Caco-2 (cell line): ENCODE data around the gene KIDINS220. TPM values are rescaled to one million over a fixed set of nuclear protein-coding genes. Genes with fewer than 3 reads are reported as not detected.

Source experiments
- BruUV-seq: library from RNA; stranded (reverse); fragments of 400-500 nt; replicated peaks from 2 replicates; lab custom pipeline; 2021; lab: Mats Ljungman, UMichigan
- CTCF ChIA-PET: fragments of 300-600 bp; sonication (Branson Sonifier 250); formaldehyde crosslinking; loops from one replicate; lab custom pipeline; 2022; ENCODE audit warnings: antibody characterized with exemption; lab: Charles Lee
- POLR2A ChIA-PET: fragments of 300-600 bp; sonication (Branson Sonifier 250); formaldehyde crosslinking; loops from one replicate; lab custom pipeline; 2022; ENCODE audit warnings: antibody characterized with exemption; lab: Charles Lee
- DNase-seq, 2 experiments: peaks; one replicate each; pipeline versions ENCODE4 v3.0.0 to v3.0.0-alpha.2; 2020 to 2022
- H3K27me3 ChIP-seq: replicated peaks from 2 replicates; pipeline ENCODE4 v1.6.0; 2011; ENCODE audit warnings: low read length; ENCODE audit not compliant: control insufficient read depth, insufficient read depth
- H3K36me3 ChIP-seq: 2 replicates; pipeline ENCODE4 v1.5.1; 2011; ENCODE audit warnings: low read length; ENCODE audit not compliant: control insufficient read depth, insufficient read depth
- H3K4me1 ChIP-seq: fragments of 250-450 bp; sonication (Bioruptor Pico); 2 replicates; pipeline ENCODE4 v1.5.1; 2020; ENCODE audit warnings: mild to moderate bottlenecking
- H3K4me3 ChIP-seq: 2 replicates; pipeline ENCODE4 v1.5.1; 2011; ENCODE audit warnings: low read depth, mild to moderate bottlenecking, control low read depth, low read length
- H3K9me3 ChIP-seq: fragments of 250-450 bp; sonication (Bioruptor Pico); 2 replicates; pipeline ENCODE4 v1.5.1; 2020; ENCODE audit warnings: mild to moderate bottlenecking, moderate library complexity
- H3K27ac Mint-ChIP-seq: one replicate; pipeline ENCODE4 v1.8.0; 2022; ENCODE audit warnings: mixed read lengths; ENCODE audit not compliant: unreplicated experiment
- H3K27me3 Mint-ChIP-seq: one replicate; pipeline ENCODE4 v1.8.0; 2022; ENCODE audit warnings: mixed read lengths; ENCODE audit not compliant: insufficient read depth, unreplicated experiment
- H3K36me3 Mint-ChIP-seq: one replicate; pipeline ENCODE4 v1.8.0; 2022; ENCODE audit warnings: mild to moderate bottlenecking, mixed read lengths; ENCODE audit not compliant: insufficient read depth, unreplicated experiment
- H3K4me1 Mint-ChIP-seq: one replicate; pipeline ENCODE4 v1.8.0; 2022; ENCODE audit warnings: low read depth, mixed read lengths; ENCODE audit not compliant: unreplicated experiment
- H3K4me3 Mint-ChIP-seq: one replicate; pipeline ENCODE4 v1.8.0; 2022; ENCODE audit warnings: mild to moderate bottlenecking, moderate library complexity, mixed read lengths; ENCODE audit not compliant: unreplicated experiment
- H3K9me3 Mint-ChIP-seq: one replicate; pipeline ENCODE4 v1.8.0; 2022; ENCODE audit warnings: mixed read lengths; ENCODE audit not compliant: unreplicated experiment
- intact Hi-C: fragments of 100-400 bp; cut with micrococcal nuclease; formaldehyde crosslinking; loops from one replicate; pipeline ENCODE4 v1.10.0; 2022; ENCODE audit not compliant: unreplicated experiment
- total RNA-seq: library from RNA; stranded (reverse); gene quantifications from 2 replicates; pipeline ENCODE4 v1.2.3, GENCODE V29; 2022
- TF ChIP-seq, protein P1 (sequence below), 2 experiments: fragments of 200-600 bp in 1 of 2; IDR thresholded peaks; 1 replicate in 1 of 2; 2 replicates in 1 of 2; pipeline versions ENCODE4 v1.5.1 to v1.8.0; 2011 to 2022; ENCODE audit warnings: antibody characterized with exemption in 1 of 2, control low read depth in 1 of 2, inconsistent platforms in 1 of 2, low read depth in 1 of 2, low read length in 1 of 2, mild to moderate bottlenecking in 1 of 2, moderate library complexity in 1 of 2; ENCODE audit not compliant: insufficient read depth in 1 of 2, severe bottlenecking in 1 of 2, unreplicated experiment in 1 of 2

KIDINS220 gene
- total RNA-seq, 1 experiment from 2014 or later: 32.8 TPM

DNA sequence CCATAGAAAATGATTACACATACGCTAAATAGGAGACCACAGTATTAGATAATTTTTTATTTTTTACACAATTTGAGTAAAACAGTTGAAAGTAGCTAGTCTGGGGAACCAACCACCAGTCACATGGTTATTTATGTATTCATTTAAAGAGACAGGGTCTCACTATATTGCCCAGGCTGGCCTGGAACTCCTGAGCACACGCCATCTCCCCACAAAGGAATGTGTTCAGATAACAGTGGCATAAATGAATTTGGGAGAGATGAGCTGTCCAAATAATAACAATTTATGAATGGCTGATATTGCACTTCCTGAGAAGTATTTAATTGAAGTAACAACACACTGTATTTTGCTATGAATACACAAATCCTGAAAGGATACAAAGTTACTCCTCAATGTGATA lies 39.7 kb downstream of the KIDINS220 start:
- Histone ChIP-seq H3K4me1 (no peaks in the 10 kb centered on the region), H3K27me3 (no peaks in the 10 kb centered on the region), H3K36me3 (no peaks in the 10 kb centered on the region; the same call in 1 of the 2 replicates), H3K4me3 (no peak overlapping the region), H3K9me3 (no peaks in the 10 kb centered on the region)
- Mint-ChIP-seq H3K27ac (no peak overlapping the region), H3K9me3 (no peaks in the 10 kb centered on the region), H3K4me3 (no peak overlapping the region), H3K27me3 (no peaks in the 10 kb centered on the region), H3K4me1 (peaks cover 6% of the 10 kb centered on the region), H3K36me3 (peaks cover 8% of the 10 kb centered on the region)
- TF ChIP-seq, protein P1, sequence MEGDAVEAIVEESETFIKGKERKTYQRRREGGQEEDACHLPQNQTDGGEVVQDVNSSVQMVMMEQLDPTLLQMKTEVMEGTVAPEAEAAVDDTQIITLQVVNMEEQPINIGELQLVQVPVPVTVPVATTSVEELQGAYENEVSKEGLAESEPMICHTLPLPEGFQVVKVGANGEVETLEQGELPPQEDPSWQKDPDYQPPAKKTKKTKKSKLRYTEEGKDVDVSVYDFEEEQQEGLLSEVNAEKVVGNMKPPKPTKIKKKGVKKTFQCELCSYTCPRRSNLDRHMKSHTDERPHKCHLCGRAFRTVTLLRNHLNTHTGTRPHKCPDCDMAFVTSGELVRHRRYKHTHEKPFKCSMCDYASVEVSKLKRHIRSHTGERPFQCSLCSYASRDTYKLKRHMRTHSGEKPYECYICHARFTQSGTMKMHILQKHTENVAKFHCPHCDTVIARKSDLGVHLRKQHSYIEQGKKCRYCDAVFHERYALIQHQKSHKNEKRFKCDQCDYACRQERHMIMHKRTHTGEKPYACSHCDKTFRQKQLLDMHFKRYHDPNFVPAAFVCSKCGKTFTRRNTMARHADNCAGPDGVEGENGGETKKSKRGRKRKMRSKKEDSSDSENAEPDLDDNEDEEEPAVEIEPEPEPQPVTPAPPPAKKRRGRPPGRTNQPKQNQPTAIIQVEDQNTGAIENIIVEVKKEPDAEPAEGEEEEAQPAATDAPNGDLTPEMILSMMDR (IDR thresholded peaks at IDR 0.05; ENCODE audit: insufficient read depth in 1 of 2, low read depth in 1 of 2, low read length in 1 of 2, severe bottlenecking in 1 of 2, unreplicated experiment in 1 of 2): no peak
- no peak for DNase-seq
- POLR2A ChIA-PET: no interaction called here
- BruUV-seq: no TSS peak
- intact Hi-C loops: no loop called here
- CTCF ChIA-PET: no interaction called here

DNA sequence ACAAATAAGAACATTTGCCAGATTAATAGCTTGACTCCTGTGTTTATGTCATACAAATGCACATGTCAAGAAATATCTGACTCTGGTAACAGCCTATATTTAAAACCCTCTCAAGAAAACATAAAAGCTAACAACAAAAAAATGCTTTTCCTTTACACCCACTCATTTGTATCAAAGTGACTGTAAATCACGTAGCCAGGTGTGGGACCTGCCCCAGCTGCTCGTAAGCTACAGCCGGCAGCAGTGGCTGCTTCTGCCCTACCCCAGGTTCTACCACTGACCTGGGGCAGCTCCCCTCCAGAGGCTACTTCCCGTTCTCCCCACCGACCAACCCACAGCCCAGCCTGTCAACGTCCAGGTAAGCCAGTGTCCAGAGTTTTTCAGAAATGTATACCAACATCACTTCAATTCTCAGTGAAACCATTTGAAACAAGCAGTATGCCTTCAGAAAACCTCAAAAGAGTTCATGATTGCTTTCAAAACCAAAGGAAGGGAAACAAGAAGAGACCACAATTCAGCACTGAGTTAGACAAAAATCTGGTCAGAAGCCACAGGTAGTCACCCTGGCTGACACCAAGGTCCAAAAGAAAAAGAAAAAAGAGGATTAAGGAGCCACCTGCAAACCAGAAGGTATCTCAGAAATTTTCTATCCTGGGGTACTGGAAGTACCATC lies 40.4 kb downstream of the KIDINS220 start:
- no peak for DNase-seq
- H3K4me1 Mint-ChIP-seq: peaks cover under 1% of the 10 kb centered on the region
- no peaks in the 10 kb centered on the region for H3K27me3 Mint-ChIP-seq

DNA sequence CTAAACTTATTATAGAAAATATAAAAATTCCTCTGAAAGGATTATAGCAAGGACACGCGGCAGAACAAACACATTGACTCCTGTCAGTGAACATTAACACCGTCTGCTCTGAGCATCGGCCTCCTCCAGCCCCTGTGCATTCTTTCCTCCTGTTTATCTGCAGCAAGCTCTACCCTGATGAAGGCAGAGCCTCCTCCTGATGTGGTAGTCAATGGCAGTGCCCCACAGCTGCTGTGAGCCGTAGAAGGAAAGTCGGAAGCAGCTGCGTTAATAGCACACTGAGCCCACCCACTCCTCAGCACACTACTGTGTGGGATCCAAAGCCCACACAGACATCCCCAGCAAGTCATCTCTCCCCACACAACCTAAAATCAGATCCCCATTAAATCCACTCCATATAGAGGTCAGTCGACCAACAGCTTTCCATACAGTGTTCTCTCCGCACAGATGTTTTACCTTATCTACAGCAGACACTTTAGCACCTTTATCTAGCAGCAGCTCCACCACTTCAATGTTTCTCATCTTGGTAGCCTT lies 41.0 kb downstream of the KIDINS220 start:
- Mint-ChIP-seq H3K9me3 (no peaks in the 10 kb centered on the region), H3K4me1 (no peaks in the 10 kb centered on the region), H3K27ac (no peak overlapping the region), H3K27me3 (no peaks in the 10 kb centered on the region), H3K36me3 (peaks cover 8% of the 10 kb centered on the region), H3K4me3 (no peak overlapping the region)
- ChIA-PET CTCF (no interaction called here), POLR2A (no interaction called here)
- H3K4me1 ChIP-seq: no peaks in the 10 kb centered on the region
- H3K36me3 ChIP-seq: no peaks in the 10 kb centered on the region; the same call in 1 of the 2 replicates
- no peaks in the 10 kb centered on the region for H3K9me3 ChIP-seq
- no peaks in the 10 kb centered on the region for H3K27me3 ChIP-seq
- TF ChIP-seq, protein P1 (IDR thresholded peaks at IDR 0.05; ENCODE audit: insufficient read depth in 1 of 2, low read depth in 1 of 2, low read length in 1 of 2, severe bottlenecking in 1 of 2, unreplicated experiment in 1 of 2): no peak
- H3K4me3 ChIP-seq: no peak overlapping the region
- DNase-seq: no peak
- BruUV-seq: no TSS peak
- intact Hi-C loops: no loop called here

More for the DNA sequence above, 40.4 kb downstream of the KIDINS220 start:
- Histone ChIP-seq H3K9me3 (no peaks in the 10 kb centered on the region), H3K36me3 (no peaks in the 10 kb centered on the region; the same call in 1 of the 2 replicates), H3K27me3 (no peaks in the 10 kb centered on the region), H3K4me3 (no peak overlapping the region), H3K4me1 (no peaks in the 10 kb centered on the region)
- Mint-ChIP-seq H3K9me3 (no peaks in the 10 kb centered on the region), H3K4me3 (no peak overlapping the region), H3K36me3 (peaks cover 8% of the 10 kb centered on the region), H3K27ac (no peak overlapping the region)
- TF ChIP-seq, protein P1 (IDR thresholded peaks at IDR 0.05; ENCODE audit: insufficient read depth in 1 of 2, low read depth in 1 of 2, low read length in 1 of 2, severe bottlenecking in 1 of 2, unreplicated experiment in 1 of 2): no peak
- ChIA-PET POLR2A (no interaction called here), CTCF (no interaction called here)
- intact Hi-C loops: no loop called here
- no TSS peak for BruUV-seq
